H9 (cell line): ENCODE measurements around the gene NUBPL. TPM values are rescaled to one million over a fixed set of nuclear protein-coding genes. Genes with fewer than 3 reads are reported as not detected.

Experiments used
- DNase-seq: peaks from one replicate; pipeline ENCODE4 v3.0.0-alpha.2; 2017
- H2AFZ ChIP-seq: one replicate; pipeline ENCODE4 v1.6.1; 2013; ENCODE audit warnings: mild to moderate bottlenecking, low read length, control low read depth, moderate library complexity
- H2AK5ac ChIP-seq: 2 replicates; pipeline ENCODE4 v1.6.1; 2013; ENCODE audit warnings: low read length, control low read depth, mixed read lengths; ENCODE audit not compliant: insufficient read length
- H2BK120ac ChIP-seq: one replicate; pipeline ENCODE4 v1.6.1; 2013; ENCODE audit warnings: low read depth, mild to moderate bottlenecking, low read length, control low read depth, inconsistent platforms; ENCODE audit not compliant: poor library complexity, severe bottlenecking
- H2BK12ac ChIP-seq: 2 replicates; pipeline ENCODE4 v1.6.1; 2013; ENCODE audit warnings: low read length, control low read depth, mixed read lengths, low read depth; ENCODE audit not compliant: insufficient read length
- H2BK15ac ChIP-seq: 2 replicates; pipeline ENCODE4 v1.6.1; 2013; ENCODE audit warnings: low read depth, low read length, control low read depth
- H2BK20ac ChIP-seq: one replicate; pipeline ENCODE4 v1.6.1; 2013; ENCODE audit warnings: low read depth, mild to moderate bottlenecking, low read length, control low read depth, inconsistent platforms; ENCODE audit not compliant: poor library complexity, severe bottlenecking
- H2BK5ac ChIP-seq: 2 replicates; pipeline ENCODE4 v1.6.1; 2013; ENCODE audit warnings: low read length, control low read depth, mixed read lengths; ENCODE audit not compliant: insufficient read length
- H3K14ac ChIP-seq: 2 replicates; pipeline ENCODE4 v1.6.1; 2013; ENCODE audit warnings: low read length, control low read depth; ENCODE audit not compliant: insufficient read depth
- H3K18ac ChIP-seq: 2 replicates; pipeline ENCODE4 v1.6.1; 2013; ENCODE audit warnings: low read depth, mild to moderate bottlenecking, mixed read lengths, low read length, control low read depth; ENCODE audit not compliant: insufficient read length
- H3K23ac ChIP-seq: 2 replicates; pipeline ENCODE4 v1.6.1; 2013; ENCODE audit warnings: low read length, control low read depth, mixed read lengths, low read depth; ENCODE audit not compliant: insufficient read length
- H3K23me2 ChIP-seq: 2 replicates; pipeline ENCODE4 v1.6.1; 2013; ENCODE audit warnings: low read depth, mild to moderate bottlenecking, mixed read lengths, low read length, control low read depth; ENCODE audit not compliant: insufficient read length, poor library complexity, severe bottlenecking
- H3K27ac ChIP-seq: 2 replicates; pipeline ENCODE4 v1.5.1; 2013; ENCODE audit warnings: low read length, control low read depth, mixed read lengths, low read depth; ENCODE audit not compliant: insufficient read length
- H3K27me3 ChIP-seq: 2 replicates; pipeline ENCODE4 v1.6.1; 2013; ENCODE audit warnings: low read length, control low read depth, inconsistent platforms; ENCODE audit not compliant: insufficient read depth
- H3K4ac ChIP-seq: 2 replicates; pipeline ENCODE4 v1.6.1; 2013; ENCODE audit warnings: low read depth, mild to moderate bottlenecking, control low read depth, inconsistent platforms, low read length, moderate library complexity
- H3K4me1 ChIP-seq: 2 replicates; pipeline ENCODE4 v1.6.1; 2013; ENCODE audit warnings: low read length, control low read depth, inconsistent platforms; ENCODE audit not compliant: insufficient read depth
- H3K4me2 ChIP-seq: 2 replicates; pipeline ENCODE4 v1.6.1; 2013; ENCODE audit warnings: low read length, control low read depth, mixed read lengths; ENCODE audit not compliant: insufficient read length, insufficient read depth
- H3K56ac ChIP-seq: 2 replicates; pipeline ENCODE4 v1.6.1; 2013; ENCODE audit warnings: low read depth, mild to moderate bottlenecking, mixed read lengths, low read length, control low read depth; ENCODE audit not compliant: insufficient read length
- H3K79me1 ChIP-seq: 2 replicates; pipeline ENCODE4 v1.6.1; 2013; ENCODE audit warnings: low read depth, mild to moderate bottlenecking, moderate library complexity, low read length, control low read depth, inconsistent platforms; ENCODE audit not compliant: insufficient read depth, poor library complexity, severe bottlenecking
- H3K79me2 ChIP-seq: 2 replicates; pipeline ENCODE4 v1.6.1; 2013; ENCODE audit warnings: low read length, control low read depth, inconsistent platforms; ENCODE audit not compliant: insufficient read depth
- H3K9ac ChIP-seq: 2 replicates; pipeline ENCODE4 v1.6.1; 2013; ENCODE audit warnings: low read length, control low read depth, mixed read lengths; ENCODE audit not compliant: insufficient read length; ENCODE audit errors: extremely low read depth
- H3K9me3 ChIP-seq: one replicate; pipeline ENCODE4 v1.6.1; 2013; ENCODE audit warnings: low read depth, low read length, inconsistent platforms; ENCODE audit not compliant: control insufficient read depth
- H3T11ph ChIP-seq: one replicate; pipeline ENCODE4 v1.6.1; 2013; ENCODE audit warnings: mild to moderate bottlenecking, low read length, control low read depth, inconsistent platforms
- H4K20me1 ChIP-seq: one replicate; pipeline ENCODE4 v1.6.1; 2013; ENCODE audit not compliant: control insufficient read depth, insufficient read length, insufficient read depth
- H4K5ac ChIP-seq: 2 replicates; pipeline ENCODE4 v1.6.1; 2013; ENCODE audit warnings: low read depth, mild to moderate bottlenecking, mixed read lengths, low read length, control low read depth; ENCODE audit not compliant: insufficient read length
- H4K8ac ChIP-seq: replicated peaks from 2 replicates; pipeline ENCODE4 v1.6.1; 2013; ENCODE audit warnings: low read length, control low read depth, mixed read lengths, low read depth; ENCODE audit not compliant: insufficient read length
- H4K91ac ChIP-seq: 2 replicates; pipeline ENCODE4 v1.6.1; 2013; ENCODE audit warnings: low read depth, mild to moderate bottlenecking, moderate library complexity, mixed read lengths, low read length, control low read depth; ENCODE audit not compliant: insufficient read length
- H3K27ac Mint-ChIP-seq, 3 experiments: 2 replicates in 2 of 3; 3 replicates in 1 of 3; pipeline ENCODE4 v1.8.0; 2020 to 2021; ENCODE audit warnings: mixed read lengths in 3 of 3, mild to moderate bottlenecking in 1 of 3, moderate library complexity in 1 of 3
- H3K27me3 Mint-ChIP-seq: 2 replicates; pipeline ENCODE4 v1.8.0; 2021; ENCODE audit warnings: low read depth, mild to moderate bottlenecking, moderate library complexity, mixed read lengths
- H3K36me3 Mint-ChIP-seq, 3 experiments: 2 replicates in 2 of 3; 3 replicates in 1 of 3; pipeline ENCODE4 v1.8.0; 2020 to 2021; ENCODE audit warnings: low read depth in 3 of 3, mixed read lengths in 3 of 3; ENCODE audit not compliant: insufficient read depth in 1 of 3
- H3K4me1 Mint-ChIP-seq, 2 experiments: 2 replicates each; pipeline ENCODE4 v1.8.0; 2020; ENCODE audit warnings: mixed read lengths in 2 of 2
- H3K4me3 Mint-ChIP-seq, 2 experiments: 2 replicates in 1 of 2; 3 replicates in 1 of 2; pipeline ENCODE4 v1.8.0; 2020 to 2021; ENCODE audit warnings: mild to moderate bottlenecking in 2 of 2, mixed read lengths in 2 of 2, moderate library complexity in 1 of 2
- H3K9me3 Mint-ChIP-seq, 2 experiments: 2 replicates in 1 of 2; 3 replicates in 1 of 2; pipeline ENCODE4 v1.8.0; 2020; ENCODE audit warnings: mild to moderate bottlenecking in 2 of 2, mixed read lengths in 2 of 2, moderate library complexity in 1 of 2
- CTCF ChIP-seq: fragments of 200-600 bp; sonication (generic); conservative IDR thresholded peaks from 3 replicates; pipeline ENCODE4 v1.8.0; 2021; ENCODE audit warnings: antibody characterized with exemption, mild to moderate bottlenecking
- WGBS: extraction: QIAGEN DNeasy Blood & Tissue Kit; methylation state at CpG from one replicate; pipeline ENCODE4 v1.1.7; 2013; ENCODE audit warnings: missing lambda C conversion rate, low lambda C conversion rate, mixed read lengths; ENCODE audit not compliant: insufficient read length; ENCODE audit errors: extremely low coverage; 5-methylcytosine and 5-hydroxymethylcytosine counted together
- total RNA-seq: library from RNA; stranded (reverse); gene quantifications from 2 replicates; pipeline ENCODE4 v1.2.1, GENCODE V29; 2021

Gene NUBPL
- total RNA-seq, 1 experiment from 2014 or later = 14.8 TPM

GRCh38 chr14:31690056-31690455 lies 128.9 kb downstream of the NUBPL start:
- Mint-ChIP-seq H3K4me1 (no peaks in the 10 kb centered on the region), H3K4me3 (no peak overlapping the region), H3K36me3 (no peaks in the 10 kb centered on the region), H3K9me3 (no peaks in the 10 kb centered on the region; a peak in 1 of 5 replicates), H3K27me3 (no peaks in the 10 kb centered on the region), H3K27ac (no peak overlapping the region)
- Histone ChIP-seq H3K9ac (no peak overlapping the region), H2BK15ac (no peak overlapping the region), H4K8ac (no peak overlapping the region), H3K18ac (no peak overlapping the region), H3K9me3 (no peaks in the 10 kb centered on the region), H3K4me2 (no peak overlapping the region), H3K4ac (no peak overlapping the region), H3K23ac (no peak overlapping the region), H3K27ac (no peak overlapping the region), H2BK5ac (no peak overlapping the region), H3K79me1 (no peaks in the 10 kb centered on the region), H3K79me2 (no peaks in the 10 kb centered on the region), H2BK12ac (no peak overlapping the region), H2BK20ac (no peak overlapping the region), H3K56ac (no peak overlapping the region), H2BK120ac (no peak overlapping the region), H3K27me3 (no peaks in the 10 kb centered on the region), H2AFZ (no peak overlapping the region), H4K91ac (no peak overlapping the region), H3K23me2 (no peaks in the 10 kb centered on the region), H4K5ac (no peak overlapping the region), H3K14ac (no peak overlapping the region), H3T11ph (no peak overlapping the region), H3K4me1 (no peaks in the 10 kb centered on the region), H4K20me1 (no peaks in the 10 kb centered on the region), H2AK5ac (no peak overlapping the region)
- no peak for DNase-seq
- WGBS = no CpG with 5 or more reads among the region's 3 CpGs
- no peak for TF ChIP-seq CTCF
